GM23248 (cell line): Measurements from ENCODE around the gene CALN1. TPM values are rescaled to one million over a fixed set of nuclear protein-coding genes. Genes with fewer than 3 reads are reported as not detected.

Experiments
- DNase-seq: peaks from one replicate; pipeline ENCODE4 v3.0.0-alpha.2; 2015
- H2AFZ ChIP-seq: fragments of 200-600 bp; sonication (generic); 2 replicates; pipeline ENCODE4 v1.6.1; 2016; ENCODE audit warnings: antibody characterized with exemption
- H3F3A ChIP-seq: fragments of 200-600 bp; sonication (generic); 2 replicates; pipeline ENCODE4 v1.6.1; 2016; ENCODE audit warnings: mild to moderate bottlenecking, antibody characterized with exemption, mixed run types; ENCODE audit not compliant: insufficient read depth
- H3K27ac ChIP-seq: fragments of 200-600 bp; sonication (generic); 2 replicates; pipeline ENCODE4 v1.5.1; 2016; ENCODE audit warnings: mild to moderate bottlenecking
- H3K27me3 ChIP-seq: fragments of 200-600 bp; sonication (generic); replicated peaks from 2 replicates; pipeline ENCODE4 v1.6.1; 2016; ENCODE audit warnings: mild to moderate bottlenecking; ENCODE audit not compliant: insufficient read depth
- H3K36me3 ChIP-seq: fragments of 200-600 bp; sonication (generic); 2 replicates; pipeline ENCODE4 v1.6.1; 2016; ENCODE audit warnings: low read depth, mild to moderate bottlenecking
- H3K4me1 ChIP-seq: fragments of 200-600 bp; sonication (generic); 2 replicates; pipeline ENCODE4 v1.6.1; 2016; ENCODE audit warnings: mild to moderate bottlenecking; ENCODE audit not compliant: insufficient read depth
- H3K4me2 ChIP-seq: fragments of 200-600 bp; sonication (generic); one replicate; pipeline ENCODE4 v1.6.1; 2016; ENCODE audit warnings: mild to moderate bottlenecking; ENCODE audit not compliant: unreplicated experiment
- H3K4me3 ChIP-seq: fragments of 200-600 bp; sonication (generic); 2 replicates; pipeline ENCODE4 v1.5.1; 2016; ENCODE audit warnings: mild to moderate bottlenecking
- H3K79me2 ChIP-seq: fragments of 200-600 bp; sonication (generic); 2 replicates; pipeline ENCODE4 v1.6.1; 2016; ENCODE audit warnings: mild to moderate bottlenecking; ENCODE audit not compliant: insufficient read depth
- H3K9ac ChIP-seq: fragments of 200-600 bp; sonication (generic); 2 replicates; pipeline ENCODE4 v1.6.1; 2016; ENCODE audit warnings: mild to moderate bottlenecking
- H3K9me2 ChIP-seq: fragments of 200-600 bp; sonication (generic); 2 replicates; pipeline ENCODE4 v1.6.1; 2016; ENCODE audit warnings: mixed run types, mild to moderate bottlenecking, moderate library complexity; ENCODE audit not compliant: insufficient read depth
- H3K9me3 ChIP-seq: fragments of 200-600 bp; sonication (generic); one replicate; pipeline ENCODE4 v1.6.1; 2017; ENCODE audit warnings: low read depth
- H4K20me1 ChIP-seq: fragments of 200-600 bp; sonication (generic); 2 replicates; pipeline ENCODE4 v1.6.0; 2016; ENCODE audit not compliant: insufficient read depth
- EZH2 ChIP-seq: fragments of 200-600 bp; sonication (generic); IDR thresholded peaks from 2 replicates; pipeline ENCODE4 v1.6.1; 2018; ENCODE audit warnings: antibody characterized with exemption, mild to moderate bottlenecking; ENCODE audit not compliant: insufficient read depth, poor library complexity, severe bottlenecking
- EZH2phosphoT487 ChIP-seq: fragments of 200-600 bp; sonication (generic); IDR thresholded peaks from 2 replicates; pipeline ENCODE4 v1.6.1; 2018; ENCODE audit warnings: antibody characterized with exemption, moderate library complexity, mild to moderate bottlenecking, low read depth; ENCODE audit not compliant: insufficient read depth
- WGBS, 2 experiments: methylation state at CpG; one replicate each; pipeline ENCODE4 v1.1.6; 2015 to 2017; ENCODE audit warnings: low lambda C conversion rate in 2 of 2, low coverage in 1 of 2; ENCODE audit errors: missing lambda C conversion rate in 2 of 2; 5-methylcytosine and 5-hydroxymethylcytosine counted together
- in situ Hi-C: fragments of 300-500 bp; cut with MboI; formaldehyde crosslinking; loops from 2 replicates; pipeline ENCODE4 v1.15.0; 2020
- polyA plus RNA-seq: library from polyadenylated mRNA; unstranded; fragments of >200 nt; fragmentation: Nextera tagmentation; extraction: Ambion mirVana; gene quantifications from 2 replicates; pipeline ENCODE4 v1.2.1, GENCODE V29; 2016
- total RNA-seq: library from RNA; depleted of rRNA; stranded (reverse); fragments of >200 nt; shearing (Covaris generic); gene quantifications from 2 replicates; pipeline ENCODE4 v1.2.3, GENCODE V29; 2014

CALN1 gene
- total and polyA plus RNA-seq, 2 experiments from 2014 or later = not detected

DNA sequence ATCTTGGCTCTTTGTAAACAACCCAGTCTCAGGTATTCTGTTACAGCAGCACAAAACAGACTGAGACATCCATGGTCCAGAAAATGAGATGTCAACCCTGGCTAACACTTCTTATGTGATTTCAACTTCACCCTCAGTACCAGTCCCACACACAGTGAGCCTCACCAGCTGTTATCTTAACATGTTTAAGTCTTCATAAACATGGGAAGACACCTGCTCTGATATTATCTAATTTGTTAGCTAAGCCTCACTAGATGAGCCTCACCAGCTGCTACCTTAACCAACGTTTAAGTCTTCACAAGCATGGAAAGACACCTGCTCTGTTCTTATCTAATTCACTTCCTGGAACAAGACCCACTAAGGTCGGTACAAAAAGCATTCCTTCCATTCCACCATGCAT lies 130.8 kb downstream of the CALN1 start:
- no peak for DNase-seq
- no peaks in the 10 kb centered on the region for H3K27me3 ChIP-seq
- H3K79me2 ChIP-seq = no peaks in the 10 kb centered on the region
- no peaks in the 10 kb centered on the region for H3K9me2 ChIP-seq
- in situ Hi-C loops = no loop called here
- TF ChIP-seq EZH2 = no peak
- TF ChIP-seq EZH2phosphoT487 = no peak
- H2AFZ ChIP-seq = no peak overlapping the region
- no peak overlapping the region for H3K27ac ChIP-seq
- H3K4me1 ChIP-seq = no peaks in the 10 kb centered on the region
- H3K4me2 ChIP-seq = no peak overlapping the region
- no peaks in the 10 kb centered on the region for H3K9me3 ChIP-seq
- H3K36me3 ChIP-seq = no peaks in the 10 kb centered on the region
- no peaks in the 10 kb centered on the region for H3F3A ChIP-seq
- H3K9ac ChIP-seq = no peak overlapping the region
- H3K4me3 ChIP-seq = no peak overlapping the region
- WGBS, 2 experiments = 5 to 15% methylated on average over 2 of the region's 2 CpGs
- H4K20me1 ChIP-seq = no peaks in the 10 kb centered on the region

DNA sequence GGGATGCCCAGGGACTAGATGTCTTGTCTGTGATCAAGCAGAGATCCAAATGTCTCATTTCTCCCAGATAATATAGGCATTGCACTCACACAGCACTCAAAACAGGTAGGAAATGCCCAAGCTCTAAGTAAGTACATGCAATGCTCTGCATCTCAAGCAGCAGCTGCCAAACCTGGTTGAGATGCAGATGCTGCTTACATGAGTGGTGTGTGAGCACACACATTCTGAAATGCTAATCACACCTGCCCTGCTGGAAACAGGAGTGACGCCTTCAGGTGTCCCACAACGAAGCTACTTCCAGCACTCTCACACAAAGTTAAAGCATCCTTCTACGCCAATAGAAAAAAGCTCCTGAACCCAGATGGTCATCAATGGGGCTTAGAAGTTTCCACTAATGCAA lies 132.9 kb downstream of the CALN1 start:
- no peak for DNase-seq
- H3K9me3 ChIP-seq = no peaks in the 10 kb centered on the region
- TF ChIP-seq EZH2phosphoT487 = no peak
- TF ChIP-seq EZH2 = no peak
- H3K36me3 ChIP-seq = no peaks in the 10 kb centered on the region
- no peaks in the 10 kb centered on the region for H3K4me1 ChIP-seq
- no peaks in the 10 kb centered on the region for H4K20me1 ChIP-seq
- no peak overlapping the region for H3K9ac ChIP-seq
- in situ Hi-C loops = no loop called here
- no peak overlapping the region for H3K4me2 ChIP-seq
- no peaks in the 10 kb centered on the region for H3F3A ChIP-seq
- H3K4me3 ChIP-seq = no peak overlapping the region
- no peaks in the 10 kb centered on the region for H3K27me3 ChIP-seq
- no peak overlapping the region for H2AFZ ChIP-seq
- WGBS, 2 experiments = 25 to 31% methylated on average over 3 of the region's 3 CpGs
- H3K27ac ChIP-seq = no peak overlapping the region
- no peaks in the 10 kb centered on the region for H3K79me2 ChIP-seq
- H3K9me2 ChIP-seq = no peaks in the 10 kb centered on the region

- Histone ChIP-seq H3F3A (no peaks in the 10 kb centered on the region), H3K4me3 (no peak overlapping the region), H3K9me2 (no peaks in the 10 kb centered on the region), H4K20me1 (no peaks in the 10 kb centered on the region), H3K79me2 (no peaks in the 10 kb centered on the region), H3K36me3 (no peaks in the 10 kb centered on the region), H3K9ac (no peak overlapping the region), H3K4me1 (no peaks in the 10 kb centered on the region), H3K4me2 (no peak overlapping the region), H3K9me3 (no peaks in the 10 kb centered on the region), H2AFZ (no peak overlapping the region), H3K27me3 (no peaks in the 10 kb centered on the region), H3K27ac (no peak overlapping the region)
- TF ChIP-seq EZH2 (no peak), EZH2phosphoT487 (no peak)
- in situ Hi-C loops = no loop called here
- DNase-seq = no peak
- WGBS, 2 experiments = 55 to 71% methylated on average over 8 of the region's 8 CpGs
Observed at GRCh38 chr7:72278550-72278949, 133.6 kb downstream of the CALN1 start.

GRCh38 chr7:72275382-72276070 lies 136.6 kb downstream of the CALN1 start:
- Histone ChIP-seq H3F3A (no peaks in the 10 kb centered on the region), H3K9ac (no peak overlapping the region), H3K36me3 (no peaks in the 10 kb centered on the region), H3K4me1 (no peaks in the 10 kb centered on the region), H3K79me2 (no peaks in the 10 kb centered on the region), H2AFZ (no peak overlapping the region), H3K4me2 (no peak overlapping the region), H4K20me1 (no peaks in the 10 kb centered on the region), H3K4me3 (no peak overlapping the region), H3K27me3 (no peaks in the 10 kb centered on the region), H3K27ac (no peak overlapping the region), H3K9me3 (no peaks in the 10 kb centered on the region), H3K9me2 (no peaks in the 10 kb centered on the region)
- in situ Hi-C loops = no loop called here
- DNase-seq = no peak
- WGBS, 2 experiments = 13 to 15% methylated on average over 7 of the region's 7 CpGs
- TF ChIP-seq EZH2phosphoT487 (no peak), EZH2 (no peak)
